Naive thymus-derived CD4-positive, alpha-beta T cell (primary cell): ENCODE results near the gene ITPRIPL1. TPM values are rescaled to one million over a fixed set of nuclear protein-coding genes. Genes with fewer than 3 reads are reported as not detected.
A peak's percentile ranks its signal among the peaks of the same experiment; 100 is the strongest.

Experiments
- ATAC-seq: fragments of 150-1000 bp; cut with Tn5 transposase; 2 replicates; pipeline ENCODE4 v1.10.0; 2021; ENCODE audit warnings: mild to moderate bottlenecking, moderate library complexity
- CTCF ChIA-PET: fragments of 350-600 bp; sonication (Branson Sonifier 250); formaldehyde crosslinking; loops from one replicate; lab custom pipeline; 2021; ENCODE audit warnings: antibody characterized with exemption; lab: Charles Lee
- POLR2A ChIA-PET: fragments of 350-600 bp; sonication (Branson Sonifier 250); formaldehyde crosslinking; loops from one replicate; lab custom pipeline; 2021; ENCODE audit warnings: antibody characterized with exemption, inconsistent platforms; lab: Charles Lee
- DNase-seq, 9 donors: peaks; one replicate each; pipeline versions ENCODE4 v3.0.0 to v3.0.0-alpha.2; 2020 to 2022; ENCODE audit warnings: mixed read lengths in 1 of 9
- H3K27ac ChIP-seq: one replicate; pipeline ENCODE4 v1.7.0; 2013; ENCODE audit warnings: mild to moderate bottlenecking, low read depth, low read length, moderate library complexity
- H3K27me3 ChIP-seq, 2 donors: one replicate each; pipeline ENCODE4 v1.7.0; 2013; ENCODE audit warnings: low read length in 2 of 2, mild to moderate bottlenecking in 2 of 2, moderate library complexity in 2 of 2; ENCODE audit not compliant: control insufficient read depth in 2 of 2, insufficient read depth in 2 of 2
- H3K36me3 ChIP-seq, 3 experiments: 1 replicate in 2 of 3; 2 replicates in 1 of 3; pipeline ENCODE4 v1.7.0; 2013; ENCODE audit warnings: low read length in 3 of 3, mild to moderate bottlenecking in 3 of 3, moderate library complexity in 1 of 3; ENCODE audit not compliant: insufficient read depth in 3 of 3, control insufficient read depth in 2 of 3
- H3K4me1 ChIP-seq, 2 donors: one replicate each; pipeline ENCODE4 v1.7.0; 2013; ENCODE audit warnings: low read length in 2 of 2, mild to moderate bottlenecking in 2 of 2, moderate library complexity in 1 of 2; ENCODE audit not compliant: control insufficient read depth in 2 of 2, insufficient read depth in 2 of 2
- H3K4me3 ChIP-seq: 2 replicates; pipeline ENCODE4 v1.7.0; 2013; ENCODE audit warnings: mild to moderate bottlenecking, low read length
- H3K9me3 ChIP-seq, 3 experiments: 1 replicate in 2 of 3; 2 replicates in 1 of 3; pipeline ENCODE4 v1.7.0; 2013; ENCODE audit warnings: low read length in 3 of 3; ENCODE audit not compliant: control insufficient read depth in 2 of 3
- H3K27ac Mint-ChIP-seq, 9 donors: one replicate each; pipeline ENCODE4 v1.8.0; 2020 to 2022; ENCODE audit warnings: mixed read lengths in 9 of 9, mild to moderate bottlenecking in 8 of 9, moderate library complexity in 5 of 9, inconsistent platforms in 2 of 9
- H3K27me3 Mint-ChIP-seq, 5 donors: one replicate each; pipeline ENCODE4 v1.8.0; 2021 to 2022; ENCODE audit warnings: mixed read lengths in 5 of 5, mild to moderate bottlenecking in 1 of 5
- H3K36me3 Mint-ChIP-seq, 5 donors: one replicate each; pipeline ENCODE4 v1.8.0; 2020 to 2022; ENCODE audit warnings: mixed read lengths in 5 of 5, mild to moderate bottlenecking in 3 of 5, inconsistent platforms in 1 of 5
- H3K4me1 Mint-ChIP-seq, 7 donors: one replicate each; pipeline ENCODE4 v1.8.0; 2020 to 2022; ENCODE audit warnings: mixed read lengths in 7 of 7, mild to moderate bottlenecking in 3 of 7, inconsistent platforms in 1 of 7
- H3K4me3 Mint-ChIP-seq, 10 donors: one replicate each; pipeline ENCODE4 v1.8.0; 2020 to 2022; ENCODE audit warnings: mild to moderate bottlenecking in 10 of 10, mixed read lengths in 10 of 10, moderate library complexity in 6 of 10, inconsistent platforms in 2 of 10
- H3K9me3 Mint-ChIP-seq, 11 donors: one replicate each; pipeline ENCODE4 v1.8.0; 2020 to 2022; ENCODE audit warnings: mixed read lengths in 11 of 11, mild to moderate bottlenecking in 4 of 11, inconsistent platforms in 1 of 11, moderate library complexity in 1 of 11
- intact Hi-C, 2 donors: fragments of 100-400 bp; cut with micrococcal nuclease; formaldehyde crosslinking; loops; one replicate each; pipeline ENCODE4 v1.15.1; 2023
- polyA plus RNA-seq, 2 donors: library from polyadenylated mRNA; unstranded; fragments of 300-500 nt; fragmentation: Illumina TruSeq; gene quantifications; one replicate each; pipeline ENCODE4 v1.2.3, GENCODE V29; 2021
- total RNA-seq, 6 experiments: library from RNA in 5 of 6; stranded (reverse) in 5 of 6; gene quantifications; 1 replicate in 5 of 6; 2 replicates in 1 of 6; pipeline ENCODE4 v1.2.3 and lab custom pipeline; 2021 to 2026

The ITPRIPL1 gene
- total and polyA plus RNA-seq, 7 experiments from 2014 or later, result 0.37 to 30.4 (median 0.94) TPM

DNA sequence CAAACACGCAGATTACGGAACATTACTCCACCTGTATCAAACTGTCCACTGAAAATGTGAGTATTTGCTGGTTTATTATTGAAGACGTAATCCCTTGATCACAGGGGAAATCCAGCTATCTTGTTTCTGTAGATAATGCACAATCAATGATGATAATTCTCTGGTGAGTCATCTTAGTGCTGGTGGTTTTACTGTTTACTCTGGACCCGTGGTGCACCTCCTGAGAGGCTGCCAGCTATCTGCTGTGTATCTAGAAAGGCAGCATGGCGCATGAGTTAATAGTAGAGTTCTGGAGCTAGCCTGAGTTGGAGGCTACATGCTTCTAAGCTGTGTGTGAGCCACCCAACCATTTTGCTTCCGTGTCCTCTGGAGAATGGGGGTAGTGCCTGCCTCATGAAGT is 17.0 kb downstream of the ITPRIPL1 start:
- no peak for DNase-seq
- peaks cover 0 to 40% (median 0%) of the 10 kb centered on the region in 5 donors for H3K36me3 Mint-ChIP-seq

DNA sequence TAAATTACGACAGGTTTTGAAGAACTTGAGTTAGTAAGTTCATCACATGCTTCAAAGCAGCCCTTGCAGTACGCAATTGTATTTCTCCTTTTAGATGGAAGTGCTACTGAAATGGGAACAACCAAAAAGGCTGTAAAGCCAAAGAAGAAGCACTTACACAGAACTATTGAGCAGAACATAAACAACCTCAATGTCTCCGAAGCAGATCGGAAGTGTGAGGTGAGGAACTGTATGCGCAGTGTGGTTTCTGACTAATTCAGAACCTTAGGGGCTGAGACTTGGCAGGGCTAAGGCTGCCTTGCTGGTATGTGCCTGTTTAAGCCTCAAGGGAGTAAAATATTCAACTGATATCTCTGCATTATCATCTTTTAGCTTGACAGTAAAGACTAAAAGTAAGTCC is 18.9 kb downstream of the ITPRIPL1 start:
- H3K27me3 ChIP-seq, result no peaks in the 10 kb centered on the region
- Mint-ChIP-seq H3K27me3 (no peaks in the 10 kb centered on the region), H3K36me3 (peaks cover 0 to 44% (median 0%) of the 10 kb centered on the region in 5 donors), H3K4me1 (peaks cover 0 to 43% (median 3%) of the 10 kb centered on the region in 7 donors), H3K27ac (peak overlapping the region in 2 of 9 donors; percentile 25 to 58), H3K4me3 (no peak overlapping the region), H3K9me3 (no peaks in the 10 kb centered on the region)
- H3K4me3 ChIP-seq, result no peak overlapping the region
- H3K27ac ChIP-seq, result no peak overlapping the region
- ChIA-PET CTCF (interaction anchor here (0.6 kb wide), 1 partner anchor 457 kb away, joined by 3 read pairs; no protein-coding TSS in a partner anchor), POLR2A (interaction anchor here (0.8 to 1.5 kb wide), 2 partner anchors 39 to 64 kb away, joined by 3 to 4 read pairs; no protein-coding TSS in a partner anchor)
- ATAC-seq (peak; percentile 88), DNase-seq (no peak)
- H3K4me1 ChIP-seq, result peaks cover 0 to 56% of the 10 kb centered on the region in 2 donors
- intact Hi-C loops, result no loop called here
- no peaks in the 10 kb centered on the region for H3K36me3 ChIP-seq
- no peaks in the 10 kb centered on the region for H3K9me3 ChIP-seq

More for the DNA sequence above, 17.0 kb downstream of the ITPRIPL1 start:
- ATAC-seq, result peak; percentile 79
- no peaks in the 10 kb centered on the region for H3K36me3 ChIP-seq
- H3K9me3 Mint-ChIP-seq, result no peaks in the 10 kb centered on the region
- H3K27me3 Mint-ChIP-seq, result no peaks in the 10 kb centered on the region
- peak overlapping the region in 1 of 10 donors; percentile 39 for H3K4me3 Mint-ChIP-seq
- no peak overlapping the region for H3K4me3 ChIP-seq
- ChIA-PET CTCF (interaction anchor here (1.2 kb wide), 1 partner anchor 21 kb away, joined by 3 read pairs; no protein-coding TSS in a partner anchor), POLR2A (no interaction called here)
- peaks cover 0 to 56% of the 10 kb centered on the region in 2 donors for H3K4me1 ChIP-seq
- no peaks in the 10 kb centered on the region for H3K9me3 ChIP-seq
- intact Hi-C loops, result no loop called here
- peak overlapping the region in 2 of 9 donors; percentile 22 to 75 for H3K27ac Mint-ChIP-seq
- no peaks in the 10 kb centered on the region for H3K27me3 ChIP-seq
- no peak overlapping the region for H3K27ac ChIP-seq
- peaks cover 0 to 56% (median 0%) of the 10 kb centered on the region in 7 donors for H3K4me1 Mint-ChIP-seq

DNA sequence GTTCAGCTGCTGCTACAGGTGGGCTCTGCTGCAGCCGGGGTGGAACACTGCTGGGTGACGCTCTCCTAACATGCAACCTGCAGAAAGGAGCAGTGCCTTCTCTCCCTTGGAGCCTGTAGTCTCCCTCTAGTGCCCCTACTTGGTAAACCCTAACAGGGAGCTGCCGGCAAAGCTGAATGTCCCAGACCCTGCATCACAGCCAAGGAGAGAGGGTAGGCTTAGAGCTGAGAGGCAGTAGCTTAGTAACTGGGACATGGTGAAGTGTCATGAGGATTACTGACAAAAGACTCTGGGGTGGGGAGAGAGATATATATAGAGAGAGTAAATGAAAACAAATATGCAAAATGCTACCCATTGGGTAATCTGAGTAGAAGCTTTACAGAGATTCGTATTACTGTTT is 20.3 kb downstream of the ITPRIPL1 start:
- no peaks in the 10 kb centered on the region for H3K9me3 ChIP-seq
- peak overlapping the region in 1 of 10 donors; percentile 43 for H3K4me3 Mint-ChIP-seq
- intact Hi-C loops, result no loop called here
- ChIA-PET POLR2A (interaction anchor here (1.0 to 1.5 kb wide), 3 partner anchors 10 to 41 kb away, joined by 4 read pairs; partner anchors contain the start of gene NCAPH), CTCF (interaction anchor here (1.0 to 1.1 kb wide), 2 partner anchors 12 to 62 kb away, joined by 3 read pairs; no protein-coding TSS in a partner anchor)
- H3K27ac ChIP-seq, result no peak overlapping the region
- H3K4me1 ChIP-seq, result peaks cover 0 to 56% of the 10 kb centered on the region in 2 donors
- H3K27me3 ChIP-seq, result no peaks in the 10 kb centered on the region
- H3K27me3 Mint-ChIP-seq, result no peaks in the 10 kb centered on the region
- H3K36me3 ChIP-seq, result no peaks in the 10 kb centered on the region
- DNase-seq, result no peak
- ATAC-seq, result peak; percentile 26
- H3K9me3 Mint-ChIP-seq, result no peaks in the 10 kb centered on the region
- H3K27ac Mint-ChIP-seq, result peak overlapping the region in 3 of 9 donors; percentile 23 to 69 (median 55)
- H3K36me3 Mint-ChIP-seq, result peaks cover 0 to 41% (median 0%) of the 10 kb centered on the region in 5 donors
- peaks cover 0 to 36% (median 3%) of the 10 kb centered on the region in 7 donors for H3K4me1 Mint-ChIP-seq
- no peak overlapping the region for H3K4me3 ChIP-seq

DNA sequence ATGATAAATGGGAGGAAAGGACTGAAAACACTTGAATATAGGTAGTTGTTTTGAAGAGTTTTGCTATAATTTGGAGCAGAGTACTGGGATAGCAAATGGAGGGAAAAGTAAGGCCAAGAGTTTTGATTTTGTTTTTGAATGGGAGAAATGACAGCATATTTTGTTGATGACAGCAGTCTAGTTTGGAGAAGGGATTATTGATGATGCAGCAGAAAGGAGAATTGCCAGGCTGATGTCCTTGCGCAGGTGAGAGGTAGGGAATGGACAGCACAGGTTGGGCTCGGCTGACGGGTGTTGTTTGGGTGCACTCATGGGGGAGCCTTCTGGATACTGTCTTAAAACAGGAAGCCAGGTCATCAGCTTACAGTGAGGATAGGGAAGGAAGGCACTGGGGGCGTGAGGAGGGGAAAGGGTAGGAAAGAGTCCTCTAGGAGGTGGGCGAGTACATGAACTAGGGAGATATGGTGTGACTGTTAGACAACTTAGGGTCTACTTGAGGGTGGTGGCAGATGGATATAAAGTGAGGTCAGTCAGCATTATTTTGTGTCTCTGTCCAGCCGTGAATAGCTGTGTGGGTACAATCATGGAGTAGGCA is 20.8 kb downstream of the ITPRIPL1 start:
- H3K27ac ChIP-seq, result no peak overlapping the region
- H3K4me3 ChIP-seq, result no peak overlapping the region
- H3K36me3 ChIP-seq, result no peaks in the 10 kb centered on the region
- POLR2A ChIA-PET, result interaction anchor here (1.4 kb wide), 1 partner anchor 10 kb away, joined by 4 read pairs; the partner anchor contains the start of gene NCAPH
- H3K27me3 ChIP-seq, result no peaks in the 10 kb centered on the region
- DNase-seq (no peak), ATAC-seq (no peak)
- Mint-ChIP-seq H3K4me1 (peaks cover 0 to 32% (median 3%) of the 10 kb centered on the region in 7 donors), H3K36me3 (peaks cover 0 to 39% (median 0%) of the 10 kb centered on the region in 5 donors), H3K27me3 (no peaks in the 10 kb centered on the region), H3K9me3 (no peaks in the 10 kb centered on the region), H3K4me3 (no peak overlapping the region), H3K27ac (peak overlapping the region in 1 of 9 donors; percentile 55)
- CTCF ChIA-PET, result interaction anchor here (1.0 to 1.1 kb wide), 2 partner anchors 13 to 61 kb away, joined by 3 read pairs; no protein-coding TSS in a partner anchor
- H3K9me3 ChIP-seq, result no peaks in the 10 kb centered on the region
- peaks cover 0 to 52% of the 10 kb centered on the region in 2 donors for H3K4me1 ChIP-seq
- intact Hi-C loops, result no loop called here

DNA sequence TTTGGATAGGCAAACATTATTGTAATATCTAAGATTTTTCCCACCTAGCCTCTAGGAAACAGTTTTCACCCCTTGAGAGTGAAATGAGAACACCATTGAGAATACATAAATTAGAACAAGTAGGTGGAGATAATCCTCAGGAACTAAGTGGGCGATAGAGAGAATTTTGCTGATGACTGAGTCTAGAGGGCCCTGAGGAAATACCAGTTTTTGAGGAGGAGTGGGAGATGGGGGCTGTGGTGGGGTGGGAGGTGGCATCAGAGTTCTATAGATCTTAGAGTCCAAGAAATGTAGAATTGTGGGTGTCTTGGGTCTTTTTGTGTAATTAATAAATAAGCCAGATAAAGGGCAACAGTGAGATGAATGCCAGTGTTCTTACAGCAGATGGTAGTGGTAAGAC is 22.3 kb downstream of the ITPRIPL1 start:
- no peak for DNase-seq
- ChIA-PET POLR2A (no interaction called here), CTCF (no interaction called here)
- Histone ChIP-seq H3K9me3 (no peaks in the 10 kb centered on the region), H3K36me3 (no peaks in the 10 kb centered on the region), H3K27ac (no peak overlapping the region), H3K27me3 (no peaks in the 10 kb centered on the region), H3K4me1 (peaks cover 0 to 37% of the 10 kb centered on the region in 2 donors), H3K4me3 (no peak overlapping the region)
- Mint-ChIP-seq H3K4me1 (peaks cover 0 to 18% (median 3%) of the 10 kb centered on the region in 7 donors), H3K4me3 (no peak overlapping the region), H3K27me3 (no peaks in the 10 kb centered on the region), H3K36me3 (peaks cover 0 to 34% (median 0%) of the 10 kb centered on the region in 5 donors), H3K9me3 (no peaks in the 10 kb centered on the region), H3K27ac (peak overlapping the region in 2 of 9 donors; percentile 20 to 21)
- intact Hi-C loops, result no loop called here
- no peak for ATAC-seq

DNA sequence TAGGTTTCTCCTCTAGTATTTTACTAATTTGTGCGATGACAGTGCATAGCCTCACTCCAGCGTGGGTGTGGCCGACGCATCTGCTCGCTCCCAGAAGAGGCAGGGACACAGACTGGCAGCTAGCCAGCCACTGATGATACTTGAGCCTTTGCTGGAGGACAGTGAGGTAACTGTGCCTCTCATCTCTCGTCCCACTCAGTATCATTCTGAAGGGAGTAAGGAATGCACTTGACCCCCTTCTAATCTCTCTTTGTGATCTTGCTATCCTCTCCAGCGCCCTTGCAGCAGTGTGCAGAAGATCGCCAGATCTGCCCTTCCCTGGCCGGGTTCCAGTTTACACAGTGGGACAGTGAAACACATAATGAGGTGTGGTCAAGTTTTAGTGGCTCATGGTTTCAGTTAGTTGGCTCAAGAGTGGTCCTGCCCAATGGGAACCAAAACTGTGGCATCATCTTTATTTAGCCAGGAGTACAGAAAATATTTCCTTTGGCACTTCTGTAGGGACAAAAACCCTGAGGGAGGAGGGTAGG is 28.0 kb downstream of the ITPRIPL1 start:
- H3K4me1 ChIP-seq, result no peaks in the 10 kb centered on the region
- ATAC-seq, result no peak
- POLR2A ChIA-PET, result no interaction called here
- H3K36me3 ChIP-seq, result no peaks in the 10 kb centered on the region
- no peaks in the 10 kb centered on the region for H3K27me3 Mint-ChIP-seq
- no peak overlapping the region for H3K27ac Mint-ChIP-seq
- H3K36me3 Mint-ChIP-seq, result peaks cover 0 to 31% (median 0%) of the 10 kb centered on the region in 5 donors
- H3K9me3 Mint-ChIP-seq, result no peaks in the 10 kb centered on the region
- no peak overlapping the region for H3K4me3 ChIP-seq
- peaks cover 0 to 2% (median 0%) of the 10 kb centered on the region in 7 donors for H3K4me1 Mint-ChIP-seq
- no peaks in the 10 kb centered on the region for H3K9me3 ChIP-seq
- H3K27me3 ChIP-seq, result no peaks in the 10 kb centered on the region
- no peak overlapping the region for H3K4me3 Mint-ChIP-seq
- DNase-seq, result no peak
- intact Hi-C loops, result no loop called here
- CTCF ChIA-PET, result no interaction called here
- no peak overlapping the region for H3K27ac ChIP-seq
